Left renal cortex interstitium (tissue), 4 donors: ENCODE results near the gene ENTR1. TPM values are rescaled to one million over a fixed set of nuclear protein-coding genes. Genes with fewer than 3 reads are reported as not detected.

Experiments
- DNase-seq, 4 donors: peaks; one replicate each; pipeline ENCODE4 v3.0.0-alpha.2; 2013; ENCODE audit warnings: low read depth in 4 of 4, low spot score in 2 of 4, missing footprints in 1 of 4
- polyA plus RNA-seq, 4 donors: library from polyadenylated mRNA; unstranded; fragments of 120-200 nt; gene quantifications; one replicate each; pipeline ENCODE4 v1.2.1, GENCODE V29; 2013; ENCODE audit not compliant: insufficient read length in 4 of 4

The ENTR1 gene
- polyA plus RNA-seq: 10 to 100 TPM; 36.0 to 63.6 (median 50.2) TPM

GRCh38 chr9:136410500-136411287 is at the start of gene ENTR1, which contains the start of gene PMPCA:
TSS of gene ENTR1 (minus strand) at chr9:136410614. CDS start at chr9:136410397, 217 bp downstream.
TSS of gene PMPCA (plus strand) at chr9:136410658. CDS start at chr9:136410669, 11 bp downstream.
- peak; percentile 63 to 85 (median 70) for DNase-seq

- no peak for DNase-seq
Measured at GRCh38 chr9:136459425-136459824, 49.0 kb upstream of the ENTR1 start.

GRCh38 chr9:136457326-136457725 is 46.9 kb upstream of the ENTR1 start:
- DNase-seq: no peak

GRCh38 chr9:136456258-136456657 is 45.8 kb upstream of the ENTR1 start:
- DNase-seq: no peak

- no peak for DNase-seq
Measured at GRCh38 chr9:136455043-136456002, 44.9 kb upstream of the ENTR1 start.

- DNase-seq: no peak
Measured at GRCh38 chr9:136454026-136454796, 43.8 kb upstream of the ENTR1 start.

GRCh38 chr9:136453326-136453725 is 42.9 kb upstream of the ENTR1 start:
- no peak for DNase-seq

- DNase-seq: no peak
Measured at GRCh38 chr9:136451221-136451877, 40.9 kb upstream of the ENTR1 start.

GRCh38 chr9:136448655-136449054 is 38.2 kb upstream of the ENTR1 start:
- DNase-seq: no peak

GRCh38 chr9:136447173-136447778 is 36.9 kb upstream of the ENTR1 start:
- DNase-seq: no peak

- no peak for DNase-seq
Measured at GRCh38 chr9:136445799-136446198, 35.4 kb upstream of the ENTR1 start.

- DNase-seq: no peak
Measured at GRCh38 chr9:136444102-136444501, 33.7 kb upstream of the ENTR1 start.

GRCh38 chr9:136443687-136444086 is 33.3 kb upstream of the ENTR1 start:
- DNase-seq: no peak

- DNase-seq: no peak
Measured at GRCh38 chr9:136443087-136443486, 32.7 kb upstream of the ENTR1 start.

GRCh38 chr9:136442265-136442664 is 31.9 kb upstream of the ENTR1 start:
- DNase-seq: no peak

- DNase-seq: no peak
Measured at GRCh38 chr9:136441681-136442245, 31.3 kb upstream of the ENTR1 start.

GRCh38 chr9:136441191-136441680 is 30.8 kb upstream of the ENTR1 start:
- no peak for DNase-seq

GRCh38 chr9:136439481-136440408 is 29.3 kb upstream of the ENTR1 start, which contains the start of gene INPP5E:
TSS of gene INPP5E (minus strand) at chr9:136439845. CDS start at chr9:136439419, 426 bp downstream.
- DNase-seq: peak; percentile 23 to 61 (median 33)
